ENCODE measurements around the gene TRAPPC4.
"Not testable (repeated sequence)": the region's sequence is repeated elsewhere in the genome, so short reads cannot be mapped to it uniquely, and the experiment has no call there.

The TRAPPC4 gene

GRCh38 chr11:119014209-119014924 lies 4.2 kb upstream of the TRAPPC4 start:
- no peak for DNase-seq (ENCODE audit: low read depth)

DNA sequence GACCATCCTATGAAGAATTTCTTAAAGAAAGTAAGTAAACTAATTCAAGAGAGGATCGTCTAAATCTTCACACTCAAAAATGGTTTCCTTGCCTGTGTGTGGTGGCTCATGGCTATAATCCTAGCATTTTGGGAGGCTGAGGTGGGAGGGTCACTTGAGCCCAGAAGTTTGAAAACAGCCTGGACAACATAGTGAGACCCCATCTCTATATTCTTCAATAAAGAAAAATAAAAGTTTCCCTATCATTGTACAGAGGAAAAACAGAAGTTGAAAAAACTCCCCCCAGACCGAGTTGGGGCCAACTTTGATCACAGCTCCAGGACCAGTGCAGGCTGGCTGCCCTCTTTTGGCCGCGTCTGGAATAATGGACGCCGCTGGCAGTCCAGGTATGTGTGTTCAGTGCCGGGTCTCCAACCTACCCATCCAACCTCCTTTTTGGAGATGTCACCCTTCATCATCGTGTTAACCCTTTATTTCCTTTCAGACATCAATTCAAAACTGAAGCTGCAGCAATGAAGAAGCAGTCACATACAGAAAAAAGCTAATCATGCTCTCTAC lies 3.4 kb upstream of the TRAPPC4 start:
- no peak for DNase-seq (ENCODE audit: low read depth)

GRCh38 chr11:119016216-119017009 lies 2.2 kb upstream of the TRAPPC4 start:
- no peak for DNase-seq (ENCODE audit: low read depth)

- not testable (repeated sequence) for DNase-seq (ENCODE audit: low read depth)
These were observed 1.2 kb upstream of the TRAPPC4 start for GRCh38 chr11:119017377-119017776.

DNA sequence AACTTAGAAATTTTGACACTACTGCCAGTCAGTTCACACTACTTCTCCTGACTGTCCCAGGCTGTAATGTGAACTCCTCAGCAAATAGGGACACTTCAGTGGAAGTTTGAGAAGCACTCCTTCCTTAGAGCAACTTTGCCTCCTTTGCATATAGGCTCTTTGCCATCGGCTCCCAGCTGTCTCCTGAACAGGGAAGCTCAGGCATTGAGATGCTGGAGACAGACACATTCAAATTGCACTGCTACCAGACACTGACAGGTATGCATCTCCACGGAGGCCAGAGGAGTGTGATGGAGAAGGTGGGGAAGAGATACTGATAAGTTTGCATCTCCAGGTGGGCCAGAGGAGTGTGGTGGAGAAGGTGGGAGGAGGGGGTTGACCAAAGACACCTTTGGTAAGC lies 1.4 kb downstream of the TRAPPC4 start:
- no peak for DNase-seq (ENCODE audit: low read depth)

- DNase-seq (ENCODE audit: low read depth): no peak
These were observed 3.1 kb downstream of the TRAPPC4 start for GRCh38 chr11:119021631-119022030.

DNA sequence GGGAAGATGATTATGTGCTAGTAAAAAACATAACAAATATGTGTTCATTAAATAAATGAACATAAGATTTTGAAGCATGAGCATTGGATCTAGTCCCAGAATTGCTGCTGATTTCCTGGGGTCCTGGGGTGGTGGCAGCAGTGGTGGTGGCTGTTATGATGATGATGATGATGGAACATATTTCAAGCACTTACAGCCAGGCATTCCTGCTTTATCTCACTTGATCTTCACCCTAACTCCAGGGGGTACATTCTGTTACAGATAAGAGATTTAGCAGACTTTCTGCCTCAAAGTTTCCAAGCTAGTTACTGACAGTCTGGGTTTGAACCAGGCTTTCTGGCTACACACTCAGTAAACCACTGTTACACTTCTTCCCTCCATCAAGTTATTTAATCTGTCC lies 5.2 kb downstream of the TRAPPC4 start:
- no peak for DNase-seq (ENCODE audit: low read depth)

DNA sequence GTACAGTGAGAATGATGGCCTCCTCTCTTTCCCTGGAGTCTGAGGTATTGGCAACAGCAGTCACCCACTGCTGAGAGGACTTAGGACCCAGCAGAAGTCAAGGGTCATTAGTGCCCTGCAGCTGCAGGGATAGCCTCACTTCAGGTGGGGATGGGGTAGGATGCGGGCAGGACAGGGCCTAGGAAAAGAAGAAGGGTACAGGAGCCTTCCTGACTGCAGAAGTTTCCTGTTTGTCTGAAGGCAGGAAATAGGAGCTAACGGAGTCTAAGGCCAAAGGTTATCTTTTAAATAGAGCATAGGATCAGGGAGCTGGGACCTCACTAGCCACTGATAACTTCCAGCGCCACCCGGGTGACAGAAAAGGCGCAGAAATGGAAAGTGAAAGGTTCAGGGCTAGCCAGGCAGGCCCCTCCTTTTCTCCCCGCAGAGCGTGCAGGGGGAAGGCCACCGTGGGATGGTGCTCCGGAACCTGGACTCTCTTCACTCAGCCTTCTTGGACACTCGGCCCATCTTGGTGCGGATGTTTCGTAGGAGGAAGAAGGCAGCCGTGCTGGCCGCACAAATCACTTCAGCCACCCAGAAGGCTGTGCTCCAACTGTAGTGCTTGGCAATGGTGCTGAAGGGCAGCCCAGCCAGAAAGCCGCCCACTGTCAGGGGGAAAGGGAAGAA lies 6.0 kb downstream of the TRAPPC4 start:
- no peak for DNase-seq (ENCODE audit: low read depth)

- no peak for DNase-seq (ENCODE audit: low read depth)
These were observed 6.5 kb downstream of the TRAPPC4 start for GRCh38 chr11:119025099-119025473.

GRCh38 chr11:119025541-119025940 lies 7.0 kb downstream of the TRAPPC4 start:
- DNase-seq (ENCODE audit: low read depth): no peak

- DNase-seq (ENCODE audit: low read depth): no peak
These were observed 7.6 kb downstream of the TRAPPC4 start for GRCh38 chr11:119025978-119026766.

DNA sequence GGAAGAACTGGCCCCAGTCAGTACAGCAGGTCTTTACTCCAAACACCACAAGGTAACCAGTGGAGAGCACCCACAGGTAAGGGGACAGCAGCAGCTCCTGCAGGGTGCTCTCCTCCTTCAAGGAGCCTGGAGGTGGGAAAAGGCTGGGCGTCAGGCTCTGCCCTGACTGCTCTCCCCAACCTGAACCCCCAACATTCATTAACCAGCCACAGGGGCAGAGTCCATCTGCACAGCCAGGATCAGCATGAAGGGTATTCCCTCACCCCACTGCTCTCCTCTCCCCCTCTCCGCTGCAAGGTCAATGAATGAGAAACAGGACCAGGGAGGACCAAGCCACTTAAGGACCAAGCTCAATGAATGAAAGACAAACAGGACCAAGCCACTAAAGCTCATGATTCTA lies 8.4 kb downstream of the TRAPPC4 start:
- DNase-seq (ENCODE audit: low read depth): no peak

- no peak for DNase-seq (ENCODE audit: low read depth)
These were observed 9.2 kb downstream of the TRAPPC4 start for GRCh38 chr11:119027561-119028345.

- no peak for DNase-seq (ENCODE audit: low read depth)
These were observed 9.9 kb downstream of the TRAPPC4 start for GRCh38 chr11:119028346-119029068.

DNA sequence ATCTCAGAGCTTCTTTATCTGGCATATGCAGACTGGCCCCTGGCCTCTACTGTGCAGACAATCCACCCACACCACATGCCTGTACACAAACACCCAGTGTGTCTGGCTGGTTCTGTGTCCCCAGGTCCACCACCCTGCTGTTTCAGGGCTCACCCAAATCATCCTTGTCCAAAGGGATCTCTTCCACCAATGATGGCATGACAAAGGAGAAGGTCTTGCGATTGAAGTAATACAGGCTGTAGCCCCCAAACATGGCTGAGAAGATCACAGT lies 10.4 kb downstream of the TRAPPC4 start:
- DNase-seq (ENCODE audit: low read depth): no peak

DNA sequence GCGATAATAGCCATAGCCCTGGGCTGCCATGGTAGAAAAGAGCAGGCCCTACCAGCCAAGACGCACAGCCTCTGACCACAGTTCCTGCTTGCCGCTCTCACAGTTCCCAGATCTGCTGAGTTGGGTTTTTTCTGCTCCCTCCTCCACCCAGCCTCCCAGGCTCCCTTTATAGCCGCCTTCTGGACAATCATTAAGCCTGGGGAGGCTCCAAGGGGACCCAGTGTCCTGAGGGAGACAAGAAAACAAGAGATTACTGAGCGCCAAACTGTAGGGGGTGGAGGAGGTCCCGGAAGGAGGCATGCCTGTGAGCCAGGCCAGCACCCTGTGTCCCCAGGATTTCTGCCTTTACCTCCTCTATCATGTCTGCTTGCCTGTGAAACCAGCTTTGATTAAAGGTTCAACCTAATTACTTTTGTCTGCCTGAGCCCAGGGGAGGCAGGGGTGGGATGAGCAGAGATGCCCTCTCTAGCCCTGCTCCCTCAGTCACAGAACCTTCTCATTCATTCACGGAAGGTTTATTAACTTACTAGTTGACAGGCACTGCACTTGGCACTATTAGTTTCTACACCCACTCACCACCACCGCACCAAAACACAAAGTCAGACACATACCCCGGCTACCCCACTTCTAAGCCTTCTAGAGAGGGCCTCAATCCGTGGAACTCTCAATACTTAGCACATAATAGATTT lies 10.9 kb downstream of the TRAPPC4 start:
- DNase-seq (ENCODE audit: low read depth): no peak

DNA sequence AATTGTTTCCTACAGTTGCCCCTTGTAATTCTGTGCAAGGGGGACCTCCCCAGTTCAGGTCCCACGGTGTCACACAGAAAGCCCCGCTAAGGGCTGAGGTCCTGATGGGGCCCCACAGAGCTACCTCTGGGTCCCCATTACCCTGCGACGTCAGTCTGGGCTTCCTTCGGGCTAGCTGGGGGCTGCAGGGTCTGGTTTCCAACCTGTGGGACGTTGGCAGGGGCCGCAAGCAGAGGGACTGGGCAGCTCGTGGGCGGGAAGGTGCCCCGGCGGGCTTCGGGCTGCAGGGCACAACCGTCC lies 11.4 kb downstream of the TRAPPC4 start:
- DNase-seq (ENCODE audit: low read depth): no peak

GRCh38 chr11:119030329-119031047 lies 11.9 kb downstream of the TRAPPC4 start, which contains the start of gene SLC37A4:
Gene SLC37A4, minus strand, starts transcription at chr11:119030877.
- peak; percentile 99 for DNase-seq (ENCODE audit: low read depth)

- no peak for DNase-seq (ENCODE audit: low read depth)
These were observed 13.3 kb downstream of the TRAPPC4 start for GRCh38 chr11:119031912-119032280.

GRCh38 chr11:119033421-119033820 lies 14.9 kb downstream of the TRAPPC4 start:
- not testable (repeated sequence) for DNase-seq (ENCODE audit: low read depth)
